ENCODE results near the gene SPATA9. TPM values are rescaled to one million over a fixed set of nuclear protein-coding genes. Genes with fewer than 3 reads are reported as not detected.
A peak's percentile ranks its signal among the peaks of the same experiment; 100 is the strongest.

The SPATA9 gene
- total RNA-seq, 1 experiment from 2014 or later: not detected

DNA sequence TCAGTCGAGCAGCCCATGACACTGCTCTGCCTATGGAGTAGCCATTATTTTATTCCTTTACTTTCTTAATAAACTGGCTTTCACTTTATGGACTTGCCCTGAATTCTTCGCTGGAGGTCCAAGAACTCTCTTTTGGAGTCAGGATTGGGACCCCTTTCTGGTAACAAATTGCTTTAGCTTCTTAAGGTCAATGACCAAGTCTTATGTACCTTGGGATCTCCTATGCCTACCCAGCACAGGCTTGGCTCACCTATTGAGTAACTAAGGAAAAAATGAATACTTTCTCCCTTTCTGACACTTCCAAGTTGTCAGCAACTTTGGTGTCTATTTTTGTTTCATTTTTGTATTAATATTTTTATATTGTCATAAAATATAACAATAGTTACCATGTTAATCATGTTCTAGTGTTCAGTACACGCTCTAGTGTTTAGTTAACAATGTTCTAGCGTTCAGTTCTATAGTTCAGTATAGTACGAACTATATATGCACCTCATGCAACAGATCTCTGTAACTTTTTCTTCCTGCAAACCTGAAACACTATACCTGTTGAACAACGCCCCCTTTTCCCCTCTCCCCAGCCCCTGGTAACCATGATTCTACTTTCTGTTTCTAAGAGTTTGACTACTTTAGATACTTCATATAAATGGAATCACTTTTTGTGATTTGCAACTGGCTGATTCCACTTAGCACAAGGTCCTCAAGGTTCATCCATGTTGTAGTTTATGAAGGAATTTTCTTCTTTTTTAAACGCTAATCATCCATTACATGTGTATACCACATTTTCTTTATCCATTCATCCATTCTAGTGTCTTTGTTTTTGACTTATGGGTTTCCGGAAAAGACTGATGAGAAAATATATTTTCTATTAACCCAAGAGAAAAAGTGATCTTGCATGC lies 46.6 kb upstream of the SPATA9 start:
- no peaks in the 10 kb centered on the region for H3K9me3 ChIP-seq (ENCODE audit: control insufficient read depth in 1 of 2, insufficient read depth in 1 of 2, low read depth in 1 of 2, low read length in 2 of 2)
- BruUV-seq (replicated peaks): no TSS peak
- H3K79me2 ChIP-seq (ENCODE audit: insufficient read depth, low read length): peaks cover 25% of the 10 kb centered on the region
- ChIA-PET RAD21 (ENCODE audit: low non-redundant PET in 1 of 2, low total read pairs in 2 of 2, uncharacterized antibody in 2 of 2, unreplicated experiment in 2 of 2) (no interaction called here), POLR2A (no interaction called here), CTCF (no interaction called here)
- H3K4me1 ChIP-seq (ENCODE audit: control insufficient read depth in 1 of 2, insufficient read depth in 2 of 2, low read length in 2 of 2): peaks cover 43 to 54% of the 10 kb centered on the region in 2 experiments
- DNase-seq (ENCODE audit: low read depth, low spot score) (no peak), ATAC-seq (no peak)
- no peak overlapping the region for H3K27ac ChIP-seq (ENCODE audit: low read depth, low read length)
- no peaks in the 10 kb centered on the region for H4K20me1 ChIP-seq (ENCODE audit: insufficient read depth)
- TF ChIP-seq, protein P1, sequence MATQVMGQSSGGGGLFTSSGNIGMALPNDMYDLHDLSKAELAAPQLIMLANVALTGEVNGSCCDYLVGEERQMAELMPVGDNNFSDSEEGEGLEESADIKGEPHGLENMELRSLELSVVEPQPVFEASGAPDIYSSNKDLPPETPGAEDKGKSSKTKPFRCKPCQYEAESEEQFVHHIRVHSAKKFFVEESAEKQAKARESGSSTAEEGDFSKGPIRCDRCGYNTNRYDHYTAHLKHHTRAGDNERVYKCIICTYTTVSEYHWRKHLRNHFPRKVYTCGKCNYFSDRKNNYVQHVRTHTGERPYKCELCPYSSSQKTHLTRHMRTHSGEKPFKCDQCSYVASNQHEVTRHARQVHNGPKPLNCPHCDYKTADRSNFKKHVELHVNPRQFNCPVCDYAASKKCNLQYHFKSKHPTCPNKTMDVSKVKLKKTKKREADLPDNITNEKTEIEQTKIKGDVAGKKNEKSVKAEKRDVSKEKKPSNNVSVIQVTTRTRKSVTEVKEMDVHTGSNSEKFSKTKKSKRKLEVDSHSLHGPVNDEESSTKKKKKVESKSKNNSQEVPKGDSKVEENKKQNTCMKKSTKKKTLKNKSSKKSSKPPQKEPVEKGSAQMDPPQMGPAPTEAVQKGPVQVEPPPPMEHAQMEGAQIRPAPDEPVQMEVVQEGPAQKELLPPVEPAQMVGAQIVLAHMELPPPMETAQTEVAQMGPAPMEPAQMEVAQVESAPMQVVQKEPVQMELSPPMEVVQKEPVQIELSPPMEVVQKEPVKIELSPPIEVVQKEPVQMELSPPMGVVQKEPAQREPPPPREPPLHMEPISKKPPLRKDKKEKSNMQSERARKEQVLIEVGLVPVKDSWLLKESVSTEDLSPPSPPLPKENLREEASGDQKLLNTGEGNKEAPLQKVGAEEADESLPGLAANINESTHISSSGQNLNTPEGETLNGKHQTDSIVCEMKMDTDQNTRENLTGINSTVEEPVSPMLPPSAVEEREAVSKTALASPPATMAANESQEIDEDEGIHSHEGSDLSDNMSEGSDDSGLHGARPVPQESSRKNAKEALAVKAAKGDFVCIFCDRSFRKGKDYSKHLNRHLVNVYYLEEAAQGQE (IDR thresholded peaks at IDR 0.05; ENCODE audit: low read depth): no peak
- TF ChIP-seq CEBPB (IDR thresholded peaks at IDR 0.05; ENCODE audit: low read depth) (no peak), RAD21 (IDR thresholded peaks at IDR 0.05; ENCODE audit: low read depth) (no peak), EZH2phosphoT487 (IDR thresholded peaks at IDR 0.05; ENCODE audit: borderline replicate concordance) (no peak), YY1 (IDR thresholded peaks at IDR 0.05; ENCODE audit: extremely low read depth, insufficient replicate concordance, low read depth, low read length) (no peak), ZNF274 (IDR thresholded peaks at IDR 0.05; ENCODE audit: low read depth, low read length) (no peak), SP1 (IDR thresholded peaks at IDR 0.05; ENCODE audit: low read depth) (no peak), JUND (IDR thresholded peaks at IDR 0.05) (no peak), EGR1 (IDR thresholded peaks at IDR 0.05; ENCODE audit: low read depth) (no peak), ELF1 (IDR thresholded peaks at IDR 0.05; ENCODE audit: borderline replicate concordance, low read depth) (no peak)
- TF ChIP-seq, protein P2, sequence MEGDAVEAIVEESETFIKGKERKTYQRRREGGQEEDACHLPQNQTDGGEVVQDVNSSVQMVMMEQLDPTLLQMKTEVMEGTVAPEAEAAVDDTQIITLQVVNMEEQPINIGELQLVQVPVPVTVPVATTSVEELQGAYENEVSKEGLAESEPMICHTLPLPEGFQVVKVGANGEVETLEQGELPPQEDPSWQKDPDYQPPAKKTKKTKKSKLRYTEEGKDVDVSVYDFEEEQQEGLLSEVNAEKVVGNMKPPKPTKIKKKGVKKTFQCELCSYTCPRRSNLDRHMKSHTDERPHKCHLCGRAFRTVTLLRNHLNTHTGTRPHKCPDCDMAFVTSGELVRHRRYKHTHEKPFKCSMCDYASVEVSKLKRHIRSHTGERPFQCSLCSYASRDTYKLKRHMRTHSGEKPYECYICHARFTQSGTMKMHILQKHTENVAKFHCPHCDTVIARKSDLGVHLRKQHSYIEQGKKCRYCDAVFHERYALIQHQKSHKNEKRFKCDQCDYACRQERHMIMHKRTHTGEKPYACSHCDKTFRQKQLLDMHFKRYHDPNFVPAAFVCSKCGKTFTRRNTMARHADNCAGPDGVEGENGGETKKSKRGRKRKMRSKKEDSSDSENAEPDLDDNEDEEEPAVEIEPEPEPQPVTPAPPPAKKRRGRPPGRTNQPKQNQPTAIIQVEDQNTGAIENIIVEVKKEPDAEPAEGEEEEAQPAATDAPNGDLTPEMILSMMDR (IDR thresholded peaks at IDR 0.05 in 2 of 3, conservative IDR thresholded peaks at IDR 0.05 in 1 of 3; ENCODE audit: borderline replicate concordance in 1 of 3, insufficient read depth in 1 of 3, low read depth in 2 of 3, low read length in 2 of 3): no peak
- TF ChIP-seq, protein P3, sequence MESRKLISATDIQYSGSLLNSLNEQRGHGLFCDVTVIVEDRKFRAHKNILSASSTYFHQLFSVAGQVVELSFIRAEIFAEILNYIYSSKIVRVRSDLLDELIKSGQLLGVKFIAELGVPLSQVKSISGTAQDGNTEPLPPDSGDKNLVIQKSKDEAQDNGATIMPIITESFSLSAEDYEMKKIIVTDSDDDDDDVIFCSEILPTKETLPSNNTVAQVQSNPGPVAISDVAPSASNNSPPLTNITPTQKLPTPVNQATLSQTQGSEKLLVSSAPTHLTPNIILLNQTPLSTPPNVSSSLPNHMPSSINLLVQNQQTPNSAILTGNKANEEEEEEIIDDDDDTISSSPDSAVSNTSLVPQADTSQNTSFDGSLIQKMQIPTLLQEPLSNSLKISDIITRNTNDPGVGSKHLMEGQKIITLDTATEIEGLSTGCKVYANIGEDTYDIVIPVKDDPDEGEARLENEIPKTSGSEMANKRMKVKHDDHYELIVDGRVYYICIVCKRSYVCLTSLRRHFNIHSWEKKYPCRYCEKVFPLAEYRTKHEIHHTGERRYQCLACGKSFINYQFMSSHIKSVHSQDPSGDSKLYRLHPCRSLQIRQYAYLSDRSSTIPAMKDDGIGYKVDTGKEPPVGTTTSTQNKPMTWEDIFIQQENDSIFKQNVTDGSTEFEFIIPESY (IDR thresholded peaks at IDR 0.05; ENCODE audit: extremely low read depth, insufficient replicate concordance, low read length): no peak
- no peaks in the 10 kb centered on the region; a peak in 2 of 4 replicates for H3K36me3 ChIP-seq (ENCODE audit: control insufficient read depth in 1 of 2, insufficient read depth in 2 of 2, low read length in 2 of 2)
- peak overlapping the region; percentile 93 for H3K4me2 ChIP-seq (ENCODE audit: low read length)
- H3K9ac ChIP-seq (ENCODE audit: low read length): no peak overlapping the region
- intact Hi-C loops (cut with micrococcal nuclease): loop anchor here (2.0 to 10.0 kb wide), 3 partner anchors 15 to 1075 kb away; partner anchors contain the start of genes ERAP1 and GLRX
- H3K27me3 ChIP-seq (ENCODE audit: insufficient read depth, low read length): no peaks in the 10 kb centered on the region
- no peaks in the 10 kb centered on the region for H3K9me2 ChIP-seq (ENCODE audit: insufficient read depth)
- peak overlapping the region; percentile 40 for H2AFZ ChIP-seq (ENCODE audit: low read depth, low read length, poor library complexity, severe bottlenecking)
- H3K4me3 ChIP-seq (replicated peaks in 1 of 2; ENCODE audit: low read depth in 1 of 2, low read length in 2 of 2): no peak overlapping the region

All from HCT116 (cell line).